IPS-18a (cell line): ENCODE measurements around the gene MMP21.

Experiments used
- H3K27ac ChIP-seq: one replicate; pipeline ENCODE4 v1.5.1; 2013; ENCODE audit warnings: low read length
- H3K27me3 ChIP-seq: one replicate; pipeline ENCODE4 v1.6.1; 2013; ENCODE audit warnings: mild to moderate bottlenecking, low read length; ENCODE audit not compliant: control insufficient read depth, insufficient read depth
- H3K36me3 ChIP-seq: one replicate; pipeline ENCODE4 v1.6.1; 2013; ENCODE audit warnings: low read depth, low read length; ENCODE audit not compliant: control insufficient read depth
- H3K4me1 ChIP-seq: one replicate; pipeline ENCODE4 v1.6.1; 2013; ENCODE audit warnings: low read depth, low read length; ENCODE audit not compliant: control insufficient read depth
- H3K4me3 ChIP-seq: one replicate; pipeline ENCODE4 v1.5.1; 2013; ENCODE audit warnings: low read length
- H3K9ac ChIP-seq: one replicate; pipeline ENCODE4 v1.6.1; 2013; ENCODE audit warnings: mild to moderate bottlenecking, low read length, moderate library complexity
- H3K9me3 ChIP-seq: one replicate; pipeline ENCODE4 v1.6.1; 2013; ENCODE audit warnings: low read depth, low read length; ENCODE audit not compliant: control insufficient read depth

Gene MMP21

GRCh38 chr10:125720002-125720382 lies 55.6 kb downstream of the MMP21 start:
- Histone ChIP-seq H3K4me3 (peak overlapping the region; percentile 100), H3K27ac (peak overlapping the region; percentile 8), H3K36me3 (peaks cover 41% of the 10 kb centered on the region), H3K27me3 (no peaks in the 10 kb centered on the region), H3K9me3 (no peaks in the 10 kb centered on the region), H3K4me1 (peaks cover 2% of the 10 kb centered on the region), H3K9ac (peak overlapping the region; percentile 92)

- Histone ChIP-seq H3K4me3 (peak within 1 kb of the TSS; percentile 100), H3K9ac (peak within 1 kb of the TSS; percentile 92), H3K27me3 (no peaks in the 10 kb centered on the region), H3K4me1 (peaks cover 2% of the 10 kb centered on the region), H3K36me3 (peaks cover 35% of the 10 kb centered on the region), H3K9me3 (no peaks in the 10 kb centered on the region), H3K27ac (peak within 1 kb of the TSS; percentile 82)
Observed at GRCh38 chr10:125719173-125720001, 56.2 kb downstream of the MMP21 start, which contains the start of gene EDRF1. Gene EDRF1 (plus strand): TSS chr10:125719709. CDS start chr10:125719808, 99 bp downstream.
